ENCODE results near the gene COX15. TPM values are rescaled to one million over a fixed set of nuclear protein-coding genes. Genes with fewer than 3 reads are reported as not detected.

The COX15 gene
- total and polyA plus RNA-seq, 2 donors (not counting 3 experiments of a cell fraction or from before 2014, with no cell fraction given), result 16.6 to 34.6 TPM

DNA sequence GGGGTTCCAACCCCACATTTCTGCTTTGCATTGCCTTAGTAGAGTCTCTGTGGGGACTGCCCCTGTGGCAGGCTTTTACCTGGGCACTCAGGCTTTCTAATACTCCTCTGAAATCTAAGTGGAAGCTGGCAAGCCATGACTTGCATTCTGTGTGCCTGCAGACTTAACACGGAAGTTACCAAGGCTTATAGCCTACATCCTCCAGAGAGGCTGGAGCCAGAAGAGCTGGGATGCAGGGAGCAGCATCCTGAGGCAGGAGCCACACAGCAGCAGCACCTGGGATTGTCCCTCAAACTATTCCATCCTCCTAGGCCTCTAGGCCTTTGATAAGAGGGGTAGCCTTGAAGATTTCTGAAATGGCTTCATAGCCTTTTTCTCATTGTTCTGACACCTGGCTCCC is 28.4 kb upstream of the COX15 start:
- TF ChIP-seq POLR2AphosphoS5 (IDR thresholded peaks at IDR 0.05; ENCODE audit: insufficient read depth, low read depth, low read length), result no peak
- TF ChIP-seq, protein P1, sequence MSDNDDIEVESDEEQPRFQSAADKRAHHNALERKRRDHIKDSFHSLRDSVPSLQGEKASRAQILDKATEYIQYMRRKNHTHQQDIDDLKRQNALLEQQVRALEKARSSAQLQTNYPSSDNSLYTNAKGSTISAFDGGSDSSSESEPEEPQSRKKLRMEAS (IDR thresholded peaks at IDR 0.05; ENCODE audit: insufficient read depth, insufficient read length), result no peak
- TF ChIP-seq FOS (IDR thresholded peaks at IDR 0.05; ENCODE audit: borderline replicate concordance, insufficient read depth, low read length), result no peak
- TF ChIP-seq MYC (IDR thresholded peaks at IDR 0.05; ENCODE audit: low read depth, low read length), result no peak
- no peak for TF ChIP-seq POLR2A (IDR thresholded peaks at IDR 0.05; ENCODE audit: low read depth, low read length)
- no peak for TF ChIP-seq GATA2 (IDR thresholded peaks at IDR 0.05; ENCODE audit: insufficient read depth, insufficient read length, low read depth, low read length)
- TF ChIP-seq, protein P2, sequence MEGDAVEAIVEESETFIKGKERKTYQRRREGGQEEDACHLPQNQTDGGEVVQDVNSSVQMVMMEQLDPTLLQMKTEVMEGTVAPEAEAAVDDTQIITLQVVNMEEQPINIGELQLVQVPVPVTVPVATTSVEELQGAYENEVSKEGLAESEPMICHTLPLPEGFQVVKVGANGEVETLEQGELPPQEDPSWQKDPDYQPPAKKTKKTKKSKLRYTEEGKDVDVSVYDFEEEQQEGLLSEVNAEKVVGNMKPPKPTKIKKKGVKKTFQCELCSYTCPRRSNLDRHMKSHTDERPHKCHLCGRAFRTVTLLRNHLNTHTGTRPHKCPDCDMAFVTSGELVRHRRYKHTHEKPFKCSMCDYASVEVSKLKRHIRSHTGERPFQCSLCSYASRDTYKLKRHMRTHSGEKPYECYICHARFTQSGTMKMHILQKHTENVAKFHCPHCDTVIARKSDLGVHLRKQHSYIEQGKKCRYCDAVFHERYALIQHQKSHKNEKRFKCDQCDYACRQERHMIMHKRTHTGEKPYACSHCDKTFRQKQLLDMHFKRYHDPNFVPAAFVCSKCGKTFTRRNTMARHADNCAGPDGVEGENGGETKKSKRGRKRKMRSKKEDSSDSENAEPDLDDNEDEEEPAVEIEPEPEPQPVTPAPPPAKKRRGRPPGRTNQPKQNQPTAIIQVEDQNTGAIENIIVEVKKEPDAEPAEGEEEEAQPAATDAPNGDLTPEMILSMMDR (IDR thresholded peaks at IDR 0.05; ENCODE audit: extremely low read depth in 1 of 2, insufficient read depth in 1 of 2, low read depth in 1 of 2, low read length in 2 of 2), result no peak
- TF ChIP-seq EZH2 (IDR thresholded peaks at IDR 0.05; ENCODE audit: borderline replicate concordance, low read depth, low read length, severe bottlenecking), result no peak
- TF ChIP-seq JUN (IDR thresholded peaks at IDR 0.05; ENCODE audit: borderline replicate concordance, insufficient read depth, insufficient read length, low read depth), result no peak
- intact Hi-C loops (cut with micrococcal nuclease), result no loop called here
- no TSS peak for BruUV-seq (replicated peaks)
- Histone ChIP-seq H4K20me1 (replicated peaks; ENCODE audit: control insufficient read depth, extremely low read depth, insufficient read depth, low read length) (no peaks in the 10 kb centered on the region), H3K4me1 (ENCODE audit: control insufficient read depth, extremely low read depth, insufficient read depth, low read length) (no peaks in the 10 kb centered on the region), H3K79me2 (ENCODE audit: control insufficient read depth, insufficient read depth, low read length) (no peaks in the 10 kb centered on the region), H3K27me3 (ENCODE audit: control insufficient read depth in 2 of 2, insufficient read depth in 2 of 2, low read length in 2 of 2) (no peaks in the 10 kb centered on the region), H3K36me3 (ENCODE audit: control insufficient read depth in 2 of 2, extremely low read depth in 1 of 2, insufficient read depth in 2 of 2, low read length in 2 of 2) (peaks cover 8 to 19% of the 10 kb centered on the region in 2 experiments), H2AFZ (ENCODE audit: low read depth, low read length) (no peak overlapping the region), H3K9me3 (replicated peaks; ENCODE audit: control insufficient read depth, insufficient read depth, low read length) (no peaks in the 10 kb centered on the region), H3K4me2 (ENCODE audit: insufficient read depth, low read length) (no peak overlapping the region), H3K9ac (replicated peaks; ENCODE audit: extremely low read depth, insufficient read depth, low read length) (no peak overlapping the region), H3K4me3 (replicated peaks in 1 of 3; ENCODE audit: insufficient read depth in 1 of 3, low read depth in 1 of 3, low read length in 3 of 3) (no peak overlapping the region), H3K27ac (ENCODE audit: insufficient read depth, low read depth, low read length) (no peak overlapping the region), H3K9me1 (replicated peaks; ENCODE audit: control insufficient read depth, extremely low read depth, insufficient read depth, low read length) (no peaks in the 10 kb centered on the region)
- ChIA-PET POLR2A (no interaction called here), CTCF (no interaction called here)
- FAIRE-seq (no peak), DNase-seq (ENCODE audit: low read depth, low spot score) (no peak)
- dilution Hi-C loops (cut with MboI; ENCODE audit: extremely low pct_ligation_motif_present, low sequenced_read_pairs), result no loop called here
